HepG2 (cell line): ENCODE results near the gene HCRTR2. TPM values are rescaled to one million over a fixed set of nuclear protein-coding genes. Genes with fewer than 3 reads are reported as not detected.

Experiments used
- ATAC-seq: fragments of 200-7000 bp; cut with Tn5 transposase; 3 replicates; pipeline ENCODE4 v1.9.1; 2020; ENCODE audit warnings: mild to moderate bottlenecking, moderate library complexity
- BruUV-seq: library from RNA; stranded (reverse); fragments of 400-500 nt; replicated peaks from 2 replicates; lab custom pipeline; 2021; lab: Mats Ljungman, UMichigan
- CTCF ChIA-PET: fragments of 300-600 bp; formaldehyde crosslinking; extraction: SDS; loops from one replicate; lab custom pipeline; 2021; ENCODE audit warnings: low total read pairs, inconsistent platforms, low intra/inter-chr PET ratio; lab: Yijun Ruan, JAX
- POLR2A ChIA-PET: fragments of 350-600 bp; sonication (Branson Sonifier 250); formaldehyde crosslinking; loops from one replicate; lab custom pipeline; 2020; ENCODE audit warnings: antibody characterized with exemption, inconsistent platforms; lab: Yijun Ruan, JAX
- DNase-seq: peaks from one replicate; pipeline ENCODE4 v3.0.0-alpha.2; 2015; ENCODE audit warnings: low spot score
- FAIRE-seq: peaks from 3 replicates; lab custom pipeline; 2011; peaks lifted over from hg19 to GRCh38; lab: Jason Lieb, UNC
- H2AFZ ChIP-seq: one replicate; pipeline ENCODE4 v1.6.1; 2011; ENCODE audit warnings: low read length, inconsistent platforms
- H3K27ac ChIP-seq: fragments of 300-600 bp; 3 replicates; pipeline ENCODE4 v1.8.0; 2011; ENCODE audit warnings: mixed run types, mild to moderate bottlenecking, mixed read lengths, low read length, inconsistent platforms; ENCODE audit not compliant: insufficient read depth; ENCODE audit errors: extremely low read length
- H3K27me3 ChIP-seq, 2 experiments: fragments of 200-600 bp in 1 of 2; 2 replicates in 1 of 2; 3 replicates in 1 of 2; pipeline versions ENCODE4 v1.6.0 to v1.8.0; 2011; ENCODE audit warnings: low read length in 2 of 2, mild to moderate bottlenecking in 2 of 2, moderate library complexity in 2 of 2, inconsistent platforms in 1 of 2; ENCODE audit not compliant: insufficient read depth in 2 of 2, control insufficient read depth in 1 of 2
- H3K36me3 ChIP-seq, 2 experiments: fragments of 200-600 bp in 1 of 2; replicated peaks in 1 of 2; 2 replicates in 1 of 2; 3 replicates in 1 of 2; pipeline versions ENCODE4 v1.5.1 to v1.8.0; 2011; ENCODE audit warnings: low read length in 2 of 2, inconsistent platforms in 1 of 2; ENCODE audit not compliant: insufficient read depth in 2 of 2, control insufficient read depth in 1 of 2
- H3K4me1 ChIP-seq: 2 replicates; pipeline ENCODE4 v1.5.1; 2012; ENCODE audit warnings: low read length, inconsistent platforms; ENCODE audit not compliant: insufficient read depth
- H3K4me2 ChIP-seq: 2 replicates; pipeline ENCODE4 v1.6.0; 2011; ENCODE audit warnings: low read depth, low read length, inconsistent platforms
- H3K4me3 ChIP-seq, 3 experiments: fragments of 200-600 bp in 1 of 3; sonication (generic), shearing (Covaris generic) in 1 of 3; replicated peaks in 1 of 3; 2 replicates each; pipeline ENCODE4 v1.5.1; 2011 to 2016; ENCODE audit warnings: low read length in 3 of 3, inconsistent platforms in 2 of 3, low read depth in 2 of 3, mild to moderate bottlenecking in 2 of 3, control low read depth in 1 of 3, mixed read lengths in 1 of 3; ENCODE audit not compliant: insufficient read depth in 1 of 3
- H3K79me2 ChIP-seq: one replicate; pipeline ENCODE4 v1.6.1; 2011; ENCODE audit warnings: low read length, inconsistent platforms; ENCODE audit not compliant: insufficient read depth
- H3K9ac ChIP-seq: 2 replicates; pipeline ENCODE4 v1.6.0; 2011; ENCODE audit warnings: mild to moderate bottlenecking, low read depth, low read length, inconsistent platforms; ENCODE audit not compliant: insufficient read depth
- H3K9me3 ChIP-seq: 2 replicates; pipeline ENCODE4 v1.5.1; 2012; ENCODE audit warnings: mild to moderate bottlenecking, low read length
- H4K20me1 ChIP-seq: 2 replicates; pipeline ENCODE4 v1.6.0; 2011; ENCODE audit warnings: inconsistent platforms, mild to moderate bottlenecking, low read length, moderate library complexity; ENCODE audit not compliant: insufficient read depth
- CHCHD3 ChIP-seq: sonication (generic); formaldehyde crosslinking; IDR thresholded peaks from 2 replicates; pipeline ENCODE4 v1.8.0; 2022; ENCODE audit warnings: mild to moderate bottlenecking, missing genetic modification reagents, moderate library complexity
- HOXA7 ChIP-seq: sonication (generic); formaldehyde crosslinking; IDR thresholded peaks from 2 replicates; pipeline ENCODE4 v1.8.1; 2022; ENCODE audit warnings: mild to moderate bottlenecking, missing genetic modification reagents, moderate library complexity
- KLF13 ChIP-seq: sonication (generic); formaldehyde crosslinking; IDR thresholded peaks from 2 replicates; pipeline ENCODE4 v1.4.0; 2020; ENCODE audit warnings: mild to moderate bottlenecking, missing genetic modification reagents
- NR3C1 ChIP-seq: sonication (generic); formaldehyde crosslinking; IDR thresholded peaks from 2 replicates; pipeline ENCODE4 v1.4.0; 2020; ENCODE audit warnings: missing genetic modification reagents
- REXO4 ChIP-seq: sonication (generic); formaldehyde crosslinking; IDR thresholded peaks from 2 replicates; pipeline ENCODE4 v1.8.0; 2022; ENCODE audit warnings: missing genetic modification reagents, mild to moderate bottlenecking, borderline replicate concordance
- SIX1 ChIP-seq: sonication (generic); formaldehyde crosslinking; IDR thresholded peaks from 2 replicates; pipeline ENCODE4 v1.4.0; 2020; ENCODE audit warnings: missing genetic modification reagents, borderline replicate concordance
- ZNF136 ChIP-seq: sonication (generic); formaldehyde crosslinking; IDR thresholded peaks from 2 replicates; pipeline ENCODE4 v1.8.1; 2022; ENCODE audit warnings: low read depth, mild to moderate bottlenecking, moderate library complexity, missing genetic modification reagents
- ZNF251 ChIP-seq: sonication (generic); formaldehyde crosslinking; IDR thresholded peaks from 2 replicates; pipeline ENCODE4 v1.9.0; 2021; ENCODE audit warnings: mild to moderate bottlenecking, missing genetic modification reagents
- ZNF414 ChIP-seq: sonication (generic); formaldehyde crosslinking; IDR thresholded peaks from 2 replicates; pipeline ENCODE4 v1.5.0; 2020; ENCODE audit warnings: missing genetic modification reagents
- ZNF687 ChIP-seq: sonication (generic); formaldehyde crosslinking; IDR thresholded peaks from 2 replicates; pipeline ENCODE4 v1.5.1; 2020; ENCODE audit warnings: mild to moderate bottlenecking, missing genetic modification reagents, moderate library complexity
- ZNF710 ChIP-seq: sonication (generic); formaldehyde crosslinking; IDR thresholded peaks from 2 replicates; pipeline ENCODE4 v1.5.0; 2020; ENCODE audit warnings: mild to moderate bottlenecking, missing genetic modification reagents, borderline replicate concordance
- WGBS: methylation state at CpG from one replicate; pipeline ENCODE4 v1.1.6; 2017; ENCODE audit warnings: low lambda C conversion rate; 5-methylcytosine and 5-hydroxymethylcytosine counted together
- in situ Hi-C: cut with HindIII; loops from 2 replicates; pipeline ENCODE4 v1.10.0; 2017; ENCODE audit warnings: low pct_unique_long_range_greater_than_20kb; ENCODE audit not compliant: extremely low pct_ligation_motif_present
- intact Hi-C: fragments of 100-400 bp; cut with micrococcal nuclease; formaldehyde crosslinking; loops from one replicate; pipeline ENCODE4 v1.10.0; 2022; ENCODE audit not compliant: unreplicated experiment
- polyA plus RNA-seq, 8 experiments: library from polyadenylated mRNA; depleted of rRNA in 3 of 8; stranded (reverse) in 7 of 8; unstranded in 1 of 8; fragments of >200 nt; fragmentation: Illumina TruSeq in 4 of 8; extraction: Trizol in 4 of 8; gene quantifications; 2 replicates each; pipeline versions ENCODE4 v1.2.1 to v1.2.3, GENCODE V29; 2011 to 2016; ENCODE audit warnings: low read depth in 4 of 8, missing spikeins in 1 of 8, mixed read lengths in 1 of 8; ENCODE audit not compliant: insufficient read depth in 1 of 8
- total RNA-seq, 5 experiments: library from RNA; depleted of rRNA; stranded (reverse); fragments of >200 nt; fragmentation: Illumina TruSeq; extraction: Trizol; gene quantifications; 2 replicates each; pipeline ENCODE4 v1.2.3, GENCODE V29; 2016; ENCODE audit warnings: low read depth in 1 of 5
- TF ChIP-seq, protein P1 (sequence below): sonication (generic); formaldehyde crosslinking; IDR thresholded peaks from 2 replicates; pipeline ENCODE4 v1.8.0; 2022; ENCODE audit warnings: mild to moderate bottlenecking, missing genetic modification reagents, moderate library complexity
- TF ChIP-seq, protein P2 (sequence below): sonication (generic); formaldehyde crosslinking; IDR thresholded peaks from 2 replicates; pipeline ENCODE4 v1.4.0; 2020; ENCODE audit warnings: mild to moderate bottlenecking, missing genetic modification reagents

Gene HCRTR2
- total and polyA plus RNA-seq, 2 of the 13 experiments (the other 11 are each of a cell fraction or from before 2014, with no cell fraction given), result not detected

DNA sequence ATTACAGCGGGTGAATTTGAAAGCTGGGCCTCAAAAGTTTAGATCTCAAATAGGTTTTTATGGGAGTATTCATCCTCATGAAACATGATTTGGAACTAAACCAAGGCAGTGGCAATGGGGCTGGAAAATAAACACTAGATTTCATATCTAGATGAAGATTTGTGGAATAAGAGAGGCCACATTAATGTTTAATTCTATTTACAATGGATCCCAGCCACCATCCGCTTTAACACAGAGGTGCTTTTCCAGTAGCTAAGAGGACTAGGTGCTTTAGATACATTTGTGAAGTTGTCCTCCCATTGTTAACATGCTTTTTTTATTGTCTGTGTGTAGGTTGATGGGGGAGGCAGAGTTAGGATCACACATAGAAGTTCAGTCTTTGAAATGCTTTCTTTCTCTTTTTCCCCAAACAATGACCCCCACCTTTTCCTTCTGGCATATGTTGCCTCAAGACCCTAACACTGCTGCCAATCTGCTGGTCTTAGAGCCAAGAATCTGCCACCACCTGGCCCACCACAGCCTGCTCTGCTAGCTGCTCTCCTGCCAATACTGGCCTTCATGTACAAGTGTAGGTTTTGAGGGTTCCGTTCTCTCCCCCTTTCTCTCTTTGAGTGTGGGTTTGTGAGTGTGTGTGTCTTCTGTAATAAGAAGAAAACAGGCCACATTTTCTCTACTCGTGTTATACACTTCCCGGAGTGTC is 125.1 kb downstream of the HCRTR2 start:
- ChIA-PET CTCF (no interaction called here), POLR2A (no interaction called here)
- Histone ChIP-seq H4K20me1 (no peaks in the 10 kb centered on the region), H3K9ac (no peak overlapping the region), H3K9me3 (no peaks in the 10 kb centered on the region), H3K79me2 (no peaks in the 10 kb centered on the region), H3K4me1 (no peaks in the 10 kb centered on the region), H3K27ac (no peak overlapping the region), H3K4me3 (no peak overlapping the region), H3K36me3 (no peaks in the 10 kb centered on the region), H2AFZ (no peak overlapping the region), H3K4me2 (no peak overlapping the region), H3K27me3 (no peaks in the 10 kb centered on the region)
- in situ Hi-C loops (loop anchor here (25.0 kb wide), 2 partner anchors 663 to 988 kb away; no protein-coding TSS in a partner anchor), intact Hi-C loops (no loop called here)
- no peak for FAIRE-seq
- whole genome bisulfite sequencing, result 8% methylated on average over 5 of the region's 5 CpGs
- no peak for DNase-seq
- no peak for ATAC-seq
- BruUV-seq, result no TSS peak
- TF ChIP-seq ZNF136 (CRISPR knock-in tag), result no peak
- no peak for TF ChIP-seq NR3C1 (CRISPR knock-in tag)
- TF ChIP-seq ZNF414 (CRISPR knock-in tag), result no peak
- TF ChIP-seq REXO4 (CRISPR knock-in tag), result no peak
- no peak for TF ChIP-seq ZNF710
- TF ChIP-seq ZNF687 (CRISPR knock-in tag), result no peak
- no peak for TF ChIP-seq ZNF251 (CRISPR knock-in tag)
- no peak for TF ChIP-seq SIX1 (CRISPR knock-in tag)
- TF ChIP-seq CHCHD3 (CRISPR knock-in tag), result no peak
- no peak for TF ChIP-seq KLF13
- TF ChIP-seq, protein P1, sequence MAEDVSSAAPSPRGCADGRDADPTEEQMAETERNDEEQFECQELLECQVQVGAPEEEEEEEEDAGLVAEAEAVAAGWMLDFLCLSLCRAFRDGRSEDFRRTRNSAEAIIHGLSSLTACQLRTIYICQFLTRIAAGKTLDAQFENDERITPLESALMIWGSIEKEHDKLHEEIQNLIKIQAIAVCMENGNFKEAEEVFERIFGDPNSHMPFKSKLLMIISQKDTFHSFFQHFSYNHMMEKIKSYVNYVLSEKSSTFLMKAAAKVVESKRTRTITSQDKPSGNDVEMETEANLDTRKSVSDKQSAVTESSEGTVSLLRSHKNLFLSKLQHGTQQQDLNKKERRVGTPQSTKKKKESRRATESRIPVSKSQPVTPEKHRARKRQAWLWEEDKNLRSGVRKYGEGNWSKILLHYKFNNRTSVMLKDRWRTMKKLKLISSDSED, result no peak
- no peak for TF ChIP-seq HOXA7 (CRISPR knock-in tag)
- TF ChIP-seq, protein P2, sequence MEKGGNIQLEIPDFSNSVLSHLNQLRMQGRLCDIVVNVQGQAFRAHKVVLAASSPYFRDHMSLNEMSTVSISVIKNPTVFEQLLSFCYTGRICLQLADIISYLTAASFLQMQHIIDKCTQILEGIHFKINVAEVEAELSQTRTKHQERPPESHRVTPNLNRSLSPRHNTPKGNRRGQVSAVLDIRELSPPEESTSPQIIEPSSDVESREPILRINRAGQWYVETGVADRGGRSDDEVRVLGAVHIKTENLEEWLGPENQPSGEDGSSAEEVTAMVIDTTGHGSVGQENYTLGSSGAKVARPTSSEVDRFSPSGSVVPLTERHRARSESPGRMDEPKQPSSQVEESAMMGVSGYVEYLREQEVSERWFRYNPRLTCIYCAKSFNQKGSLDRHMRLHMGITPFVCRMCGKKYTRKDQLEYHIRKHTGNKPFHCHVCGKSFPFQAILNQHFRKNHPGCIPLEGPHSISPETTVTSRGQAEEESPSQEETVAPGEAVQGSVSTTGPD (CRISPR knock-in tag), result no peak
